ENCODE measurements around the gene MAP1LC3B2.

Gene MAP1LC3B2

DNA sequence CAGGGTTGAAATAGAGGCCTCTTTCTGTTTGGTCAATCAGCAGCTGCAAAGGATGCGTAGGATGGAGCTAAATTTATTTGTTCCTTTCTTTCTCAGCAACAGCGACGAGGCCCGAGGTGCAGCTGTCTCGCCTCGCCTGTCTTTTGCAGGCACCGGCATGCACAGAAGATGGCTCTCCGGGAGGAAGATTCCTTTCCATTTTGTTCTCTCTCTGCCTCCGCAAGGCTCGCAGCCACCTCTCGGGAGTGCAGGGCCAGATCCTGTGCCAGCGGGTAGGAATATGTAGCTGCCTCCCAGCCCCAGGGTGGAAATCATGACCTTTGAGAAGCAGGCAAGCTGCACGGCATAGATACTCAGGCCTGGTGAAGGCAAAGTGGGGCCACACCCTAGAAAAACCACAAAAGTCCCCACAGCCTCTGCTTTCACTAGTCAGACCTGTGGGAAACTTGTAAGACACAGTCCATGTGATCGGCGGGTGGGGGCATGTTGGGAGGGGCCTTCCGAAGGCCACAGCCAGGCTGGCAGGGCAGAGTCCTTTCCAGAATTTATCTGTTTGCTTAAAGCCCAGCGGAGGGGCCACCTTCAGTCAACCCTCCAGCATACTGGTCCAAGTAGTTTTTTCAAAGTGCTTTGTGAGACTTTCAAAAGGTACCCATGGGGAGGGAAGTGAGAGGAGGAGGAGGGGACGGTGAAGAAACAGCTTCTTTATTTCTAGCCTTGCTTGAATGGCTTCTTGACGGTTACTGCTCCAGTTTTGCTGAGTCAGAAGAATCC lies at the start of gene MAP1LC3B2:
TSS of gene MAP1LC3B2 (plus strand) at position 220 of the 774 bp plus-strand sequence. CDS start 16,562 bp downstream, outside the sequence.
- DNase-seq (ENCODE audit: low spot score) = peak; percentile 62

- DNase-seq (ENCODE audit: low spot score) = no peak
Observed at GRCh38 chr12:116513944-116514343, 45.2 kb upstream of the MAP1LC3B2 start.

- DNase-seq (ENCODE audit: low spot score) = peak; percentile 25
Observed at GRCh38 chr12:116515684-116516083, 43.5 kb upstream of the MAP1LC3B2 start.

GRCh38 chr12:116516657-116517056 lies 42.5 kb upstream of the MAP1LC3B2 start:
- no peak for DNase-seq (ENCODE audit: low spot score)

GRCh38 chr12:116517431-116518045 lies 41.6 kb upstream of the MAP1LC3B2 start:
- no peak for DNase-seq (ENCODE audit: low spot score)

DNA sequence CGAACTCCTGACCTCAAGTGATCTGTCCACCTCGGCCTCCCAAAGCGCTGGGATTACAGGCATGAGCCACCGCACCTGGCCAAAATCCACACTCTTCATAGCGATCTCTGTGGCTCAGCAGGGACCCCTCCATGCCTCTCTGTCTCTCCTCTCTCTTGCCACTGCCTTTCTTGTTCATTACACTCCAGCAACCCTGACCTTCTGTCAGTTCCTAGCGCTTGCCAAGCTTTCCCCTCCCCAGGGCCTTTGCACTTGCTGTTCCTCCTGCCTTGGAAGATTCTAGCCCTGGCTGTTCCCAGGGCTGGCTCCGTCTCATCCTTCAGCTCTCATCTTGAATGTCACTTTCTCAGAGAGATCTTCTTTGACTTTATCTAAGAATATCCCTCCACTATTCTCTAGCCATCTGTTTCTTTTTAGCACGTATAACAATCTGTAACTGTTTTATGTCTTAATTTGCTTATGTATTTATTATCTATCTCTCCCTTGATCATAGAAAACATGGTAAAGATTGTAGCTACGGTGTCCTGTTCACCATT lies 38.9 kb upstream of the MAP1LC3B2 start:
- no peak for DNase-seq (ENCODE audit: low spot score)

- no peak for DNase-seq (ENCODE audit: low spot score)
Observed at GRCh38 chr12:116520801-116521471, 38.2 kb upstream of the MAP1LC3B2 start.

GRCh38 chr12:116524311-116524710 lies 34.9 kb upstream of the MAP1LC3B2 start:
- DNase-seq (ENCODE audit: low spot score) = no peak

DNA sequence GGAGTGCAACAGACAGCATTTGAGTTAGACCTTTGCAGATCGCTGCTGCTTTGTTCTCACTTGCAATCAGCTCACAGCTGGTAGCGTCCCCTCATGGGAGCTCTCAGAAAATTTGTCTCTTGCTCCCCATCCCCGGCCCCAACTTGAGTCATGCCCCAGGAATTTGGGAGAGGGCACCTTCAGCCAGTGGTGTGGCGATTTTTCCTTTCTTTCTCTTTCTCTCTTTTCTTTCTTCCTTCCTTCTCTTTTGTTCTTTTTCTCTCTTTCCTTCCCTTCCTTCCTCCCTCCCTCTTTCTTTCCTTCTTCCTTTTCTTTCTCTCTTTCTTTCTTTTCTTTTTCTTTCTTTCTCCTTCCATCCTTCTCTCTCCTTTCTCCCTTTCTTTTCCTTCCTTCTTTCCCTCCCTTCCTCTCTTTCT lies 34.2 kb upstream of the MAP1LC3B2 start:
- DNase-seq (ENCODE audit: low spot score) = no peak

GRCh38 chr12:116525418-116526001 lies 33.7 kb upstream of the MAP1LC3B2 start:
- no peak for DNase-seq (ENCODE audit: low spot score)

DNA sequence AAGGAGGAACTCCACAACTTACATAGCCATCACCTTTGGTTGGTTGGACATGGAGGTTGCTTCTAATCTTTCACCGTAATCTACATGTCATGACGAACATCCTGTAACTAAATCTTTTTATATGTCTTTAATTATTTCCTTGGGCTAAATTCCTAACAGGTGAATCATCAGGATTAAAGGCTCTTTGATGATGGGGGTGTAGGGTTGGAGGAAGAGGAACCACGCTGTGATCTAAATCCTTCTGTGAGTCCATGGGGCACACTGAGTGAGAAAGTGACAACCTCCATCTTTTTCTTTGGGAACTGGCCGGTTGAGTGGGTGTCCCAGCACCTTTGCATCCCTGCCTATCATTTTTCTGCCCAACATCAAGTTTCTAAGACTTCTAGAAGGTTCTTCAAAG lies 31.1 kb upstream of the MAP1LC3B2 start:
- DNase-seq (ENCODE audit: low spot score) = no peak

GRCh38 chr12:116528498-116528897 lies 30.7 kb upstream of the MAP1LC3B2 start:
- DNase-seq (ENCODE audit: low spot score) = no peak

DNA sequence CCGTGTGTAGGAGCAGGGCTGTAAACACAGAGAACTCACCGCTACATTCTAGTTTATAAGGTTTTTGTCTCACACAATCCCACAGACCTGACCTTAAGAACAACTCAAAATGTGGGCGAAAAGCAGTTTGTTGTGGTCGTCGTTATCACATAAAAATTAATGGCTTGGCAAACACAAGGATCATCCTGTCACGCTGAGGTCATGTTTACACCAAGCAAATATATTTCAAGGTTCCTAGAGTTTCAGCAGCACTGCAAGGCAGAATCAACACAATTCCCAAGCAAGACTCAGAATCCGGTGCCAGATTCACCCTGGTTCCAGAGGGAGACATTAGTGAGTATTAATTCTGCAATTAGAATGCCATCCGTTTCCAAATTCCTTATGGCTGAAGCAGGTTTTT lies 30.1 kb upstream of the MAP1LC3B2 start:
- no peak for DNase-seq (ENCODE audit: low spot score)

DNA sequence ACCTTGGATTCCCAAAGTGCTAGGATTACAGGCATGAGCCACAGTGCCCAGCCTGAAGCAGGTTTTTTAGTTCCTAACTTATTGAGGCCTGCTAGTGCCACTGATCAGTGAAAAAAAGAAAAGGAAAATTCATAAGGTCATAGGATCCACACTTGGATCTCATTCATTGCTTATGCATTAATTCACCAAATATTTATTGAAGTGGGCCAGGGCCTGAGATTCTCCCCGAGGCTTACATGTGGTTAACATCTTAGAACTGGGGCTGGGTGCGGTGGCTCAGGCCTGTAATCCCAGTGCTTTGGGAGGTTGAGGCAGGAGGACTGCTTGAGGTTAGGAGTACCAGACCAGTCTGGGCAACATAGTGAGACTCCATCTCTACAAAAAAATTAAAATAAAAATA lies 29.5 kb upstream of the MAP1LC3B2 start:
- no peak for DNase-seq (ENCODE audit: low spot score)

GRCh38 chr12:116532428-116532827 lies 26.8 kb upstream of the MAP1LC3B2 start:
- DNase-seq (ENCODE audit: low spot score) = no peak

GRCh38 chr12:116532986-116533342 lies 26.2 kb upstream of the MAP1LC3B2 start:
- no peak for DNase-seq (ENCODE audit: low spot score)

DNA sequence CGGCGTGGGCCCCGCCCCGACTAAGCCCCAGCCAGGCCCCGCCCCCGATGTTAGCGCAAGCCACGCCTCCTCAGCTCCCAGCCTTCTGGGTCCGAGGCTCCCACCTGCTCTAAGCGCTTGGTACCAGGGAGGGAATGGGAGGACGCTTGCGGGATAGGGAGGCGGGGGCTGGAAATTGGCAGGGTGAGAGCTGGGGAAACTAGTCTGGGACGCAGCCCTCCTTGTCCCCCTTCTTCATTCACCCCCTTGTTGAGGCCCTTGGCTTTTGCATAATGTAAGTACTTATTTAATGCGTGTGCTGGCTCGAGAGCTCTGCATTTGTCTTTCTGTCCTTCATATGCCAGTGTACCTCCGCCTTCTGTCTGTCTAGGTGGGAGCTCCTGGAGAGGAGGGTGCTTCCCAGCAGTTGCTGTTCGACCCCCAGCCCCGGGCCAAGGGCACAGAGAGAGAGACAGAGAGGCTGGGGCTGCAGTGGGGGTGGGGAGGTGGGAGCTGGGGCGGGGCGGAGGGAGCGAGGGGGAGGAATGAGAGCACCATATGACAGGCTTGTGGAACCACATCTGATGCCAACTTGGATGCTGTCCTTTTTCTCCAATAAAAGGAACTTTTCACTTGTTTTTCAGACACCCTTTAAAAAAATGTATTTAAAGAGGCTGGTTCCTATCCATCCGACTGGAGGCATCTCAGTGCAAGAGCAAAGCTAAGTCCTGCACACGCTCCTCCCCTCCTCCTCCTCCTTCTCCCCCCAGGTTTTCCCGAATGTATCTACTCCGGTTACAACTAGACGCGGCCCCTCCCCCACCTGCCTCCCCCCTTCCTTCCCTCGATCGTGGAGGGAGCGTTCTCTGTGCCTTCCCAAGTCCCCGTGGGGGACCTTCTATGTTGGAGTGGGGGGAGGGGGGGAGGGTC lies 25.6 kb upstream of the MAP1LC3B2 start:
- DNase-seq (ENCODE audit: low spot score) = peak; percentile 46

DNA sequence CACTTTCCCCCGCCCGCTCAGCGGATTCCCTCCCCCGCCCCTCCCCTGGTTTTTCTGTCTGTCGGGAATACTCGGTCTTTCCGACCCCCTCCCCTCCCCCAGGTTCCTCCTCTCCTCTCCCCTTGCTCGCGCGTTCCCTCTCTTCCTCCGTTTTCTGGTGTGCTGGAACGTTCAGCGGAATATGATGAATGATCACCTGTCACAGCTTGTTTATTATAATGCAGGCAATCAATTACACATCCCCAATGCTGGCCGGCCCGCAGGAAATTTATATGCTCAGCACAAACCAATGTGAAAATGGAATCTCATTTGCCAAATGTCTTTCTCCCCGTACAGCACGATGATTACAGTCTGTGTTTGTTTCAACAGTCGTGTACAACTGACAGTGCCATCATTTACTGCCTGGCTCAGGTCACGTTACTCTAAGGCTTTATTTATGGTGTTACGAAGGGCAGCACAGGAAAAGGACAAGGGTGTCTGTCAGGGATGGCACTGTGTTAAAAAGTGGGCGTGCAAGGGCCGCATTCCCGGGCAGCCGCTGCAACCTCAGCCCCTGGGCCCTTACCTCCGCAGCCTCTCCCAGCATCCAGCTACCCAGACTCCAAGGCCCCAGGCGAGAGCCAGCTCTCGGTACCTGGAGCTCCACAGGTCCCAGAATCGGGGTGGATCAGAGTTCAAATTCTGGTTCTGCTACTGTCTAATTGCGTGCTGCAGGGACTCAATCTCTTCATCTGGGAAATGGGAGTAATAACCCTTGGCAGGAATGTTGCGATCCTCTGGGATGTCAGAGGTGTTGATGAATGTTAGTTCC lies 24.7 kb upstream of the MAP1LC3B2 start:
- DNase-seq (ENCODE audit: low spot score) = no peak

DNA sequence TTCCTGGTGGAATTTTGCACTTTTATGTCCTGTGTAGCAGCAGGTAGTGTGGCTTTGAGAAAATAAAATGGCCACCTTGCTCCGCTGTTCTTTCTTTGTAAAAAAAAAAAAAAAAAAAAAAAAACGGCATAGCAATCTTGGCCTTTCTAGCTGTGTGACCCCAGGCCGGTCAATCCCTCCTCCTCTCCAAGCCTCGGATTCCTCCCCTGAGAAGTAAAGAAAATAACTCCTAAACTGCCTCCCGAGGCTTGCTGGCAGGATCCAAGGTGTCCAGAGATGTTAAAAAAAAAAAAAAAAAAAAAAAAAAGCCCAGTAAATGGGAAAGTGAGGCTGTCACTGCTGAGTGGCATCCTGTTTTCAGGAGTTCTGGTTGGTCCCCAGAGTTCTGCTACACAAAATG lies 23.9 kb upstream of the MAP1LC3B2 start:
- DNase-seq (ENCODE audit: low spot score) = no peak

DNA sequence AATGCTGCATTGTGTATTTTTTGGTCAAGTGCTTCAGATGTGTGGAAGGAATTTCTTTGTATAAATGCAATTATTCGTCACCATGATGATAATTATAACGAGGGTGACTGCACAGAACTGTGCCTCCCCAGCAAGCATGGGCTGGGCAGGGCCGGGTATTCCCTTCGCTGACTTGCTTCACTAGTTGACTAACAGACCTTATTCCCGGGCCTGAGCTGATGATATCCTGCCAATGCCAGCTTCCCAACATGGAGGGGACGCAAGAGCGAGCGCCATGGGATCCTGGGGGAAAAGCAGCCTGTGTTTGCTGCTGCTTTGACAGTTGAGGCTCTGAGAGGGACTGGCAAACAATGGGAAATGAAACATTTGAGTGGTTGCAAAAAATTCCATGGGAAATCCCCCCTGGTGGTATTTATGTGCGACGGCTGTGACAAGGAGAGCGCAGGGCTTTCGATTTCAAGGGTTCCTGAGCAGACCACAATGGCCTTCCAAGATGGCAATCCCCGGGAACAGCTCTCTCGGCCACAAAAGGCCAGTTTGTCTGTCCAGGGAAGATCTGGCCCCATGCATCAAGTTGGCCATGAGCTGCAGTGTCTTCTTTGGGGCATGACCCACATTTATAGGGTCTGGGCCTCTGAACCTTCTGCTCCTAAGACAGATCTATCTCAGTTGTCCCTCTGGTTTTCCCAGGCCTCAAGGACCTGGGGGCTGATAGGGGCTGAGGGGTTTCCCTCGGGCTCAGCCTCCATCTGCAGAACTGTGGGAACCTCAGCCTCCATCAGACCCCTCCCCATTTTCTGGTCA lies 21.9 kb upstream of the MAP1LC3B2 start:
- DNase-seq (ENCODE audit: low spot score) = no peak
